Neural crest cell (in vitro differentiated cells): Measurements from ENCODE around the gene RADIL. TPM values are rescaled to one million over a fixed set of nuclear protein-coding genes. Genes with fewer than 3 reads are reported as not detected.
A peak's percentile ranks its signal among the peaks of the same experiment; 100 is the strongest.

Experiments
- DNase-seq: peaks from one replicate; pipeline ENCODE4 v3.0.0; 2021; ENCODE audit warnings: low read depth, mixed read lengths, low spot score
- H3K27ac Mint-ChIP-seq: one replicate; pipeline ENCODE4 v1.8.0; 2021; ENCODE audit warnings: mild to moderate bottlenecking, mixed read lengths; ENCODE audit not compliant: unreplicated experiment
- H3K27me3 Mint-ChIP-seq: 2 replicates; pipeline ENCODE4 v1.8.0; 2021; ENCODE audit warnings: low read depth, mild to moderate bottlenecking, mixed read lengths
- H3K36me3 Mint-ChIP-seq: 2 replicates; pipeline ENCODE4 v1.8.0; 2021; ENCODE audit warnings: low read depth, mild to moderate bottlenecking, mixed read lengths
- H3K4me1 Mint-ChIP-seq: 2 replicates; pipeline ENCODE4 v1.8.0; 2021; ENCODE audit warnings: mixed read lengths
- H3K4me3 Mint-ChIP-seq: one replicate; pipeline ENCODE4 v1.8.0; 2021; ENCODE audit warnings: mild to moderate bottlenecking, mixed read lengths
- H3K9me3 Mint-ChIP-seq: 2 replicates; pipeline ENCODE4 v1.8.0; 2021; ENCODE audit warnings: mixed read lengths
- CTCF ChIP-seq: fragments of 200-600 bp; sonication (generic); conservative IDR thresholded peaks from 2 replicates; pipeline ENCODE4 v1.5.0; 2021; ENCODE audit warnings: antibody characterized with exemption, mild to moderate bottlenecking
- total RNA-seq: library from RNA; stranded (reverse); gene quantifications from 2 replicates; pipeline ENCODE4 v1.2.1, GENCODE V29; 2021

The RADIL gene
- total RNA-seq, 1 donor from 2014 or later, result 13.8 TPM

DNA sequence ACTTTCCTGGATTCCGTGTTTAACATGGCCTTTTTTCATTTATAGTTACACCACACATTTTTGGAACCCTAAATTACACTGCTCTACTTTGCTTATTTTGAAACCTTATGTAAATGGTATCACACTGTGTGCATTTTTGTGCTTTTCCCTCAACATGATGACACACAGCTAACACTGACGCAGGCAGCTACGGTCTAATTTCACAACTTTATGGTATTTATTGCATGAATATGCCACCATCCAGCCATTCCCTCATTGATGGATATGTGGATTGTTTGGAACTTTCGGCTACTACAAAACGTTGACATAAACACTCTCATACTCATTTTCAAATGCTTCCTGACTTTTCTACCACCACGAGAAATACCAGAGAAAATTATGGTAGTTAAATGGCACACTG is 28.6 kb downstream of the RADIL start:
- Mint-ChIP-seq H3K4me3 (no peak overlapping the region), H3K9me3 (peaks cover 7% of the 10 kb centered on the region), H3K4me1 (peaks cover 12% of the 10 kb centered on the region), H3K27me3 (no peaks in the 10 kb centered on the region), H3K27ac (no peak overlapping the region), H3K36me3 (peaks cover 7% of the 10 kb centered on the region)
- DNase-seq, result no peak
- TF ChIP-seq CTCF, result no peak

GRCh38 chr7:4851459-4852422 is 31.8 kb downstream of the RADIL start:
- DNase-seq, result no peak
- Mint-ChIP-seq H3K36me3 (peaks cover 7% of the 10 kb centered on the region), H3K9me3 (peaks cover 7% of the 10 kb centered on the region), H3K4me3 (no peak overlapping the region), H3K4me1 (peaks cover 10% of the 10 kb centered on the region), H3K27me3 (no peaks in the 10 kb centered on the region), H3K27ac (peak overlapping the region; percentile 57)
- no peak for TF ChIP-seq CTCF

DNA sequence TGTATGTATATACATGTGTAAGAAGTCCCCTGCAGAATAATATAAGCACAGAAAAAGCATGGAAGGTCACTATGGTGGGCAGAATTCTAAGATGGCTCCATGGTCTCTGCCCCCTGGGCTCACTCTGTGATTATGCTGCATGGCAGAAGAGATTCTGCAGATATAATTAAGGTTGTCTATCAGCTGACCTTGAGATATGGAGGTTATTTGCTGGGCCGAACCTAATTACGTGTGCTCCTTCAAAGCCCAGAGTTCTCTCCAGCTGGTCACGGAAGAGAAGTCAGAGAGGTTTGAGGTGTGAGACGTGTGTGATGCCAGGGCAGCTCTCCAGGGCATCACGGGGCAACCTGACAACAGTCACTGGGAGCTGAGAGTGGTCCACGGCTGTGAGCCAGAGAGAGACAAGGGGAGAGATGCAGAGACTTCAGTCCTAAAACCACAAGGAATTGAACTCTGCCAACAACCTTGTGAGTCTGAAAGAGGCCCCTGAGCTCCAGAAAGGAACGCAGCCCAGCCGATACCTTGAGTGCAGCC is 33.2 kb downstream of the RADIL start:
- no peak for DNase-seq
- no peaks in the 10 kb centered on the region for H3K27me3 Mint-ChIP-seq
- H3K4me3 Mint-ChIP-seq, result no peak overlapping the region
- peaks cover 7% of the 10 kb centered on the region for H3K36me3 Mint-ChIP-seq
- H3K4me1 Mint-ChIP-seq, result peaks cover 5% of the 10 kb centered on the region
- no peak for TF ChIP-seq CTCF
- H3K9me3 Mint-ChIP-seq, result peaks cover 7% of the 10 kb centered on the region
- no peak overlapping the region for H3K27ac Mint-ChIP-seq

- peak; percentile 59 for TF ChIP-seq CTCF
- no peaks in the 10 kb centered on the region for H3K27me3 Mint-ChIP-seq
- peak; percentile 14 for DNase-seq
- H3K27ac Mint-ChIP-seq, result peak overlapping the region; percentile 81
- H3K36me3 Mint-ChIP-seq, result peaks cover 7% of the 10 kb centered on the region
- H3K4me1 Mint-ChIP-seq, result peaks cover 5% of the 10 kb centered on the region
- peaks cover 7% of the 10 kb centered on the region for H3K9me3 Mint-ChIP-seq
- no peak overlapping the region for H3K4me3 Mint-ChIP-seq
These were observed 34.1 kb downstream of the RADIL start for GRCh38 chr7:4849390-4849789.

GRCh38 chr7:4845740-4846142 is 37.8 kb downstream of the RADIL start:
- Mint-ChIP-seq H3K27ac (no peak overlapping the region), H3K36me3 (no peaks in the 10 kb centered on the region), H3K9me3 (no peaks in the 10 kb centered on the region), H3K4me1 (peaks cover 5% of the 10 kb centered on the region), H3K27me3 (no peaks in the 10 kb centered on the region), H3K4me3 (no peak overlapping the region)
- TF ChIP-seq CTCF, result peak; percentile 44
- no peak for DNase-seq
